ENCODE results near the gene OTP. TPM values are rescaled to one million over a fixed set of nuclear protein-coding genes. Genes with fewer than 3 reads are reported as not detected.
"Not testable (repeated sequence)": the region's sequence is repeated elsewhere in the genome, so short reads cannot be mapped to it uniquely, and the experiment has no call there.

Gene OTP
- total RNA-seq, 1 donor from 2014 or later, result 2.1 TPM

- DNase-seq (ENCODE audit: low read depth, low spot score), result no peak
Observed at GRCh38 chr5:77620405-77620804, 18.1 kb downstream of the OTP start.

GRCh38 chr5:77616920-77617319 lies 21.6 kb downstream of the OTP start:
- TF ChIP-seq CTCF (conservative IDR thresholded peaks at IDR 0.05), result no peak
- Mint-ChIP-seq H3K27me3 (ENCODE audit: low read depth) (peaks cover 54% of the 10 kb centered on the region), H3K4me3 (no peak overlapping the region), H3K4me1 (no peaks in the 10 kb centered on the region), H3K9me3 (no peaks in the 10 kb centered on the region), H3K36me3 (ENCODE audit: low read depth) (no peaks in the 10 kb centered on the region), H3K27ac (ENCODE audit: unreplicated experiment) (no peak overlapping the region)
- DNase-seq (ENCODE audit: low read depth, low spot score), result no peak

More at GRCh38 chr5:77620405-77620804, 18.1 kb downstream of the OTP start:
- peaks cover 85% of the 10 kb centered on the region for H3K27me3 Mint-ChIP-seq (ENCODE audit: low read depth)
- no peak for TF ChIP-seq CTCF (conservative IDR thresholded peaks at IDR 0.05)
- H3K4me3 Mint-ChIP-seq, result no peak overlapping the region
- no peaks in the 10 kb centered on the region for H3K36me3 Mint-ChIP-seq (ENCODE audit: low read depth)
- H3K27ac Mint-ChIP-seq (ENCODE audit: unreplicated experiment), result no peak overlapping the region
- H3K9me3 Mint-ChIP-seq, result no peaks in the 10 kb centered on the region
- H3K4me1 Mint-ChIP-seq, result no peaks in the 10 kb centered on the region

GRCh38 chr5:77608927-77609326 lies 29.6 kb downstream of the OTP start:
- not testable (repeated sequence) for DNase-seq (ENCODE audit: low read depth, low spot score); H3K27ac Mint-ChIP-seq (ENCODE audit: unreplicated experiment); H3K4me3 Mint-ChIP-seq; H3K9me3 Mint-ChIP-seq; H3K36me3 Mint-ChIP-seq (ENCODE audit: low read depth); H3K4me1 Mint-ChIP-seq
- peaks cover 49% of the 10 kb centered on the region for H3K27me3 Mint-ChIP-seq (ENCODE audit: low read depth)

GRCh38 chr5:77607324-77607723 lies 31.2 kb downstream of the OTP start:
- Mint-ChIP-seq H3K36me3 (ENCODE audit: low read depth) (peaks cover 2% of the 10 kb centered on the region), H3K9me3 (peaks cover 16% of the 10 kb centered on the region), H3K27ac (ENCODE audit: unreplicated experiment) (no peak overlapping the region), H3K4me1 (no peaks in the 10 kb centered on the region), H3K27me3 (ENCODE audit: low read depth) (peaks cover 61% of the 10 kb centered on the region), H3K4me3 (no peak overlapping the region)
- DNase-seq (ENCODE audit: low read depth, low spot score), result no peak
- TF ChIP-seq CTCF (conservative IDR thresholded peaks at IDR 0.05), result no peak

- no peaks in the 10 kb centered on the region for H3K36me3 Mint-ChIP-seq (ENCODE audit: low read depth)
- H3K4me1 Mint-ChIP-seq, result no peaks in the 10 kb centered on the region
Observed at GRCh38 chr5:77606279-77606678, 32.2 kb downstream of the OTP start.

GRCh38 chr5:77599679-77600078 lies 38.8 kb downstream of the OTP start:
- Mint-ChIP-seq H3K4me3 (no peak overlapping the region), H3K9me3 (peaks cover 10% of the 10 kb centered on the region), H3K36me3 (ENCODE audit: low read depth) (no peaks in the 10 kb centered on the region), H3K27ac (ENCODE audit: unreplicated experiment) (no peak overlapping the region), H3K27me3 (ENCODE audit: low read depth) (peaks cover 58% of the 10 kb centered on the region), H3K4me1 (no peaks in the 10 kb centered on the region)
- TF ChIP-seq CTCF (conservative IDR thresholded peaks at IDR 0.05), result no peak
- no peak for DNase-seq (ENCODE audit: low read depth, low spot score)

More at GRCh38 chr5:77606279-77606678, 32.2 kb downstream of the OTP start:
- DNase-seq (ENCODE audit: low read depth, low spot score), result no peak
- H3K27ac Mint-ChIP-seq (ENCODE audit: unreplicated experiment), result no peak overlapping the region
- H3K9me3 Mint-ChIP-seq, result peaks cover 16% of the 10 kb centered on the region
- H3K27me3 Mint-ChIP-seq (ENCODE audit: low read depth), result peaks cover 62% of the 10 kb centered on the region
- H3K4me3 Mint-ChIP-seq, result no peak overlapping the region
- no peak for TF ChIP-seq CTCF (conservative IDR thresholded peaks at IDR 0.05)
